Large intestine (tissue), 3 donors: ENCODE results near the gene USP6NL. TPM values are rescaled to one million over a fixed set of nuclear protein-coding genes. Genes with fewer than 3 reads are reported as not detected.
"Not testable (repeated sequence)": the region's sequence is repeated elsewhere in the genome, so short reads cannot be mapped to it uniquely, and the experiment has no call there.

Source experiments
- DNase-seq, 2 donors: peaks; one replicate each; pipeline versions ENCODE4 v3.0.0 to v3.0.0-alpha.2; 2013
- H3K27ac ChIP-seq: one replicate; pipeline ENCODE4 v1.5.1; 2013; ENCODE audit warnings: low read length
- H3K27me3 ChIP-seq: 2 replicates; pipeline ENCODE4 v1.6.1; 2013; ENCODE audit warnings: low read length; ENCODE audit not compliant: control insufficient read depth, insufficient read depth
- H3K36me3 ChIP-seq: 2 replicates; pipeline ENCODE4 v1.6.1; 2013; ENCODE audit warnings: low read length; ENCODE audit not compliant: control insufficient read depth, insufficient read depth
- H3K4me1 ChIP-seq: one replicate; pipeline ENCODE4 v1.6.1; 2013; ENCODE audit warnings: low read length; ENCODE audit not compliant: control insufficient read depth, insufficient read depth
- H3K4me3 ChIP-seq: one replicate; pipeline ENCODE4 v1.5.1; 2013; ENCODE audit warnings: low read length
- H3K9me3 ChIP-seq: one replicate; pipeline ENCODE4 v1.6.1; 2013; ENCODE audit warnings: mild to moderate bottlenecking, low read depth, low read length, moderate library complexity; ENCODE audit not compliant: control insufficient read depth
- WGBS: methylation state at CpG from one replicate; pipeline ENCODE4 v1.1.5; 2013; ENCODE audit warnings: low lambda C conversion rate; ENCODE audit not compliant: insufficient coverage; 5-methylcytosine and 5-hydroxymethylcytosine counted together
- polyA plus RNA-seq: library from polyadenylated mRNA; unstranded; fragments of 120-200 nt; gene quantifications from one replicate; pipeline ENCODE4 v1.2.1, GENCODE V29; 2013

The USP6NL gene
- polyA plus RNA-seq, 1 donor: 20.4 TPM

- Histone ChIP-seq H3K27me3 (peaks cover 12% of the 10 kb centered on the region), H3K9me3 (no peaks in the 10 kb centered on the region), H3K4me1 (no peaks in the 10 kb centered on the region), H3K4me3 (no peak overlapping the region), H3K27ac (no peak overlapping the region), H3K36me3 (no peaks in the 10 kb centered on the region)
- 100% methylated on average over 2 of the region's 23 CpGs for WGBS
- DNase-seq: no peak
These were observed 167.8 kb downstream of the USP6NL start for GRCh38 chr10:11443468-11444154.

- Histone ChIP-seq H3K9me3 (no peaks in the 10 kb centered on the region), H3K27me3 (no peaks in the 10 kb centered on the region), H3K4me1 (no peaks in the 10 kb centered on the region), H3K27ac (no peak overlapping the region), H3K4me3 (no peak overlapping the region), H3K36me3 (no peaks in the 10 kb centered on the region)
- WGBS: 93% methylated on average over 3 of the region's 16 CpGs
- no peak for DNase-seq
These were observed 169.3 kb downstream of the USP6NL start for GRCh38 chr10:11442001-11442773.

GRCh38 chr10:11441151-11441535 lies 170.3 kb downstream of the USP6NL start:
- DNase-seq: no peak
- H3K36me3 ChIP-seq: no peaks in the 10 kb centered on the region
- no peaks in the 10 kb centered on the region for H3K4me1 ChIP-seq
- no peaks in the 10 kb centered on the region for H3K27me3 ChIP-seq
- H3K9me3 ChIP-seq: no peaks in the 10 kb centered on the region
- H3K4me3 ChIP-seq: no peak overlapping the region
- no peak overlapping the region for H3K27ac ChIP-seq
- 80% methylated on average over 1 of the region's 16 CpGs for WGBS

- Histone ChIP-seq H3K4me3 (no peak overlapping the region), H3K9me3 (no peaks in the 10 kb centered on the region), H3K4me1 (no peaks in the 10 kb centered on the region), H3K27me3 (no peaks in the 10 kb centered on the region), H3K36me3 (no peaks in the 10 kb centered on the region), H3K27ac (no peak overlapping the region)
- 33% methylated on average over 1 of the region's 15 CpGs for WGBS
- DNase-seq: no peak
These were observed 170.9 kb downstream of the USP6NL start for GRCh38 chr10:11440250-11441150.

- H3K4me3 ChIP-seq: no peak overlapping the region
- WGBS: no CpG with 5 or more reads among the region's 13 CpGs
These were observed 171.9 kb downstream of the USP6NL start for GRCh38 chr10:11439523-11440053.

GRCh38 chr10:11437391-11438142 lies 173.9 kb downstream of the USP6NL start:
- WGBS: no CpG with 5 or more reads among the region's 26 CpGs
- H3K36me3 ChIP-seq: no peaks in the 10 kb centered on the region
- no peak overlapping the region for H3K4me3 ChIP-seq
- no peak for DNase-seq
- H3K27ac ChIP-seq: no peak overlapping the region
- no peaks in the 10 kb centered on the region for H3K4me1 ChIP-seq
- H3K9me3 ChIP-seq: no peaks in the 10 kb centered on the region
- H3K27me3 ChIP-seq: no peaks in the 10 kb centered on the region

More at GRCh38 chr10:11439523-11440053, 171.9 kb downstream of the USP6NL start:
- H3K27me3 ChIP-seq: no peaks in the 10 kb centered on the region
- H3K36me3 ChIP-seq: no peaks in the 10 kb centered on the region
- no peak overlapping the region for H3K27ac ChIP-seq
- DNase-seq: no peak
- H3K4me1 ChIP-seq: no peaks in the 10 kb centered on the region
- H3K9me3 ChIP-seq: no peaks in the 10 kb centered on the region

- not testable (repeated sequence) for H3K27ac ChIP-seq, H3K9me3 ChIP-seq, H3K4me3 ChIP-seq, H3K27me3 ChIP-seq, H3K4me1 ChIP-seq, H3K36me3 ChIP-seq, DNase-seq
- WGBS: 80% methylated on average over 1 of the region's 13 CpGs
These were observed 175.0 kb downstream of the USP6NL start for GRCh38 chr10:11436445-11436844.

GRCh38 chr10:11435581-11435981 lies 175.9 kb downstream of the USP6NL start:
- WGBS: no CpG with 5 or more reads among the region's 9 CpGs
- Histone ChIP-seq H3K4me3 (no peak overlapping the region), H3K9me3 (no peaks in the 10 kb centered on the region), H3K27me3 (no peaks in the 10 kb centered on the region), H3K27ac (no peak overlapping the region), H3K4me1 (no peaks in the 10 kb centered on the region), H3K36me3 (no peaks in the 10 kb centered on the region)
- DNase-seq: no peak

GRCh38 chr10:11434324-11434723 lies 177.1 kb downstream of the USP6NL start:
- WGBS: no CpG with 5 or more reads among the region's 2 CpGs
- DNase-seq: no peak
- H3K4me1 ChIP-seq: no peaks in the 10 kb centered on the region
- no peaks in the 10 kb centered on the region for H3K36me3 ChIP-seq
- H3K4me3 ChIP-seq: no peak overlapping the region
- no peaks in the 10 kb centered on the region for H3K27me3 ChIP-seq
- no peak overlapping the region for H3K27ac ChIP-seq
- H3K9me3 ChIP-seq: no peaks in the 10 kb centered on the region
